Type B pancreatic cell (in vitro differentiated cells): ENCODE results near the gene MAP7. TPM values are rescaled to one million over a fixed set of nuclear protein-coding genes. Genes with fewer than 3 reads are reported as not detected.

Experiments used
- DNase-seq: peaks from one replicate; pipeline ENCODE4 v3.0.0; 2021; ENCODE audit warnings: mixed read lengths; ENCODE audit not compliant: unreplicated experiment; ENCODE audit errors: extremely low spot score
- H3K27ac Mint-ChIP-seq: 2 replicates; pipeline ENCODE4 v1.8.0; 2021; ENCODE audit warnings: mild to moderate bottlenecking, mixed read lengths
- H3K27me3 Mint-ChIP-seq: 2 replicates; pipeline ENCODE4 v1.8.0; 2021; ENCODE audit warnings: mixed read lengths
- H3K36me3 Mint-ChIP-seq: 2 replicates; pipeline ENCODE4 v1.8.0; 2021; ENCODE audit warnings: mixed read lengths
- H3K4me1 Mint-ChIP-seq: one replicate; pipeline ENCODE4 v1.8.0; 2021; ENCODE audit warnings: mixed read lengths; ENCODE audit not compliant: unreplicated experiment
- H3K4me3 Mint-ChIP-seq: 2 replicates; pipeline ENCODE4 v1.8.0; 2021; ENCODE audit warnings: mild to moderate bottlenecking, mixed read lengths
- H3K9me3 Mint-ChIP-seq: 2 replicates; pipeline ENCODE4 v1.8.0; 2021; ENCODE audit warnings: mixed read lengths
- total RNA-seq: library from RNA; stranded (reverse); gene quantifications from 2 replicates; pipeline ENCODE4 v1.2.1, GENCODE V29; 2021; ENCODE audit warnings: low replicate concordance
- TF ChIP-seq, protein P1 (sequence below): fragments of 200-600 bp; sonication (generic); conservative IDR thresholded peaks from 2 replicates; pipeline ENCODE4 v1.5.0; 2021; ENCODE audit warnings: antibody characterized with exemption, mild to moderate bottlenecking

The MAP7 gene
- total RNA-seq, 1 donor from 2014 or later, result 17.8 TPM

DNA sequence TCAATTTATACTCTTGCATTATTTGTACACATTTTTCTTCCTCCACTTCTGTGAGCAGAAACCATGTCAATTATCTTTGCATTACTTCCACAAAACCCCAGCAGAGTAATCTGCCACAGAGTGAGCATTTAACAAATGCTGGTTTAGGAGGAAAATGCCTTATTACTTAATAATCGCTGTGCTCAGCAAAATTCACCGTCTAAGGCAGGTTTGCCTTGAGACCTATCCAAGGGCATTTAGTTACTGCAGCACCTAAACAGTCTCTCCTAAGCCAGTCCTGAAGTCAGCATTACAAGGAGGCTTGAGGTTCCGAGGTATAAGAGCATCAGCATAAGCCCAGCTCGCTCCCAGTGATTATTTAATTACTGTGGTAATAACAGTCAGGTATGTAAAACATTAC, 28.3 kb downstream of the MAP7 start:
- no peaks in the 10 kb centered on the region for H3K9me3 Mint-ChIP-seq
- DNase-seq, result no peak
- no peak overlapping the region for H3K4me3 Mint-ChIP-seq
- H3K27me3 Mint-ChIP-seq, result no peaks in the 10 kb centered on the region
- no peaks in the 10 kb centered on the region for H3K36me3 Mint-ChIP-seq
- TF ChIP-seq, protein P1, sequence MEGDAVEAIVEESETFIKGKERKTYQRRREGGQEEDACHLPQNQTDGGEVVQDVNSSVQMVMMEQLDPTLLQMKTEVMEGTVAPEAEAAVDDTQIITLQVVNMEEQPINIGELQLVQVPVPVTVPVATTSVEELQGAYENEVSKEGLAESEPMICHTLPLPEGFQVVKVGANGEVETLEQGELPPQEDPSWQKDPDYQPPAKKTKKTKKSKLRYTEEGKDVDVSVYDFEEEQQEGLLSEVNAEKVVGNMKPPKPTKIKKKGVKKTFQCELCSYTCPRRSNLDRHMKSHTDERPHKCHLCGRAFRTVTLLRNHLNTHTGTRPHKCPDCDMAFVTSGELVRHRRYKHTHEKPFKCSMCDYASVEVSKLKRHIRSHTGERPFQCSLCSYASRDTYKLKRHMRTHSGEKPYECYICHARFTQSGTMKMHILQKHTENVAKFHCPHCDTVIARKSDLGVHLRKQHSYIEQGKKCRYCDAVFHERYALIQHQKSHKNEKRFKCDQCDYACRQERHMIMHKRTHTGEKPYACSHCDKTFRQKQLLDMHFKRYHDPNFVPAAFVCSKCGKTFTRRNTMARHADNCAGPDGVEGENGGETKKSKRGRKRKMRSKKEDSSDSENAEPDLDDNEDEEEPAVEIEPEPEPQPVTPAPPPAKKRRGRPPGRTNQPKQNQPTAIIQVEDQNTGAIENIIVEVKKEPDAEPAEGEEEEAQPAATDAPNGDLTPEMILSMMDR, result no peak
- peaks cover 25% of the 10 kb centered on the region for H3K4me1 Mint-ChIP-seq
- H3K27ac Mint-ChIP-seq, result no peak overlapping the region

DNA sequence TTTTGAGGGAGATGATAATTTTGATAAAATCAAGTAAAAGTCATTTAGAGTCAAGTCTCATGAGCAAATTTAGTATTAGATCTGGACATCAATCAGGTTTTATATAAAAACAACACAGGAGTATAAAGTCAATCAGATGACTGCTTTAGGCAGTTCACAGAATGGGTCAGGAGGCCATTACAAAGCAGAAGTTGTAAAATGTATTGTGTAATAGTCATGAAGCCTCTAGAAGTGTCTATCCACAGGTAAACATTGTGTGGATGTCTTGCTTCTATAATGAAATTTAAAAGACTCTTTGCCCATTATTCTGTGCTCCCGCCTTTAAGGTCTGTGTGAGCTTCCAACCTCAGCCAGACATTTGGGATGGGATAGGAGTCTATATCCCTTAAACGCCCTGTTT, 28.8 kb downstream of the MAP7 start:
- peaks cover 20% of the 10 kb centered on the region for H3K4me1 Mint-ChIP-seq

DNA sequence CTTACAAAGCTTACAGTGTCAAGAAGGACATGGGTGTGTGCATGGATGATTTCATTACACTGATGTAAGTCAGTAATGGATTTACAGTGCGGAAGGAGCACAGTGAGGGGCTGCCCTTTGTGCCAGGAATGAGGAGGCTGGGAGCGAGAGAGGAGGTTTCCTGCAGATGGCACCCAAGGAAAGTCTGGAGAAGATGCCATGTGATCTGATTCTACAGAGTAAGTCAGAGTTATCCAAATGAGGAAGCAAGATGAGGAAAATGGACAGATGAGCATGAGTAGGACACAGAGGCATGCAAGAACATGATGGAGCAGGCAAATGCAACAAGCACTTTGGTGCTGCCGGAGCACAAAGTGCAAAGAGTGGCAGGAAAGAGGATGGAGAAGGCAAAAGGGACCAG, 29.7 kb downstream of the MAP7 start:
- Mint-ChIP-seq H3K36me3 (no peaks in the 10 kb centered on the region), H3K9me3 (no peaks in the 10 kb centered on the region), H3K27me3 (no peaks in the 10 kb centered on the region), H3K27ac (peak overlapping the region; percentile 28), H3K4me1 (peaks cover 14% of the 10 kb centered on the region), H3K4me3 (no peak overlapping the region)
- TF ChIP-seq, protein P1, result no peak
- no peak for DNase-seq

More for the DNA sequence above, 28.8 kb downstream of the MAP7 start:
- H3K27me3 Mint-ChIP-seq, result no peaks in the 10 kb centered on the region
- TF ChIP-seq, protein P1, result no peak
- no peaks in the 10 kb centered on the region for H3K9me3 Mint-ChIP-seq
- no peak for DNase-seq
- H3K27ac Mint-ChIP-seq, result no peak overlapping the region
- H3K36me3 Mint-ChIP-seq, result no peaks in the 10 kb centered on the region
- H3K4me3 Mint-ChIP-seq, result no peak overlapping the region

DNA sequence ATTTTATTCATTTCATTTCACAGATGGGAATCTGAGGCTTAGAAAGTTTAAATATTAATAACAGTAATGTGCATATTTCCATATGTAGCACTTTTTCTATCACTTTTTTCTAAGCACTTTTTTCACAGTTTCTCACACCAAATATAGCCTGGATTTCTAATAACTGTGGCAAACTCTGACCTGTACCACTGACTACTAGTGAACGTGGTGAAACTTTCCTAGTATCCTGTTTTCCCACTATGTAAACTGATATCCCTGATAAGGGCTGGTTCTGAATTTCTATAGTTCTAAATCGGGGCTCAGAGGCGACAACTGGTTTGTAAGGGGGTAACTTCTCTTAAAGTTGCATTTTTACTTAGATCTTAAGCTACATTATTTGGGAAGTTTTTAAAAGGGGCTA, 32.6 kb downstream of the MAP7 start:
- no peaks in the 10 kb centered on the region for H3K36me3 Mint-ChIP-seq
- no peak overlapping the region for H3K4me3 Mint-ChIP-seq
- H3K4me1 Mint-ChIP-seq, result no peaks in the 10 kb centered on the region
- no peaks in the 10 kb centered on the region for H3K9me3 Mint-ChIP-seq
- TF ChIP-seq, protein P1, result no peak
- H3K27ac Mint-ChIP-seq, result no peak overlapping the region
- no peaks in the 10 kb centered on the region for H3K27me3 Mint-ChIP-seq
- DNase-seq, result no peak

DNA sequence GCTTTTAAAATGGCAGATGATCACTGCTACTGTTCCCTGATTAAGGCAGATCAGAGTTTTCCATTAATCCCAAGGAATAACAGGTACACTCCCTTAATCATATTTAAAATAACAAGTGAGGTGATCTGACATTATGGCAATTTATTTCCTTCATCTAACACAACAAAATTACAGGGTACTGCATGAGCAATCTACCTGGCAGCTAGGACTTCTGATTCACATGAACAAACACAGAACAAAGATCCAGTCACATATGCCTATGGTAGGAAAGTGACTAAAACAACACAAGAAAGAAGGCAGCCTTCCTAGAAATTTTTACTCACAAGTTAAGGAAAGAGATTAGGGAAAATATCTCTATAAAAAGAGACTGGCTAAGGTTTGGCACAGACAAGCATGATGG, 33.2 kb downstream of the MAP7 start:
- H3K9me3 Mint-ChIP-seq, result no peaks in the 10 kb centered on the region
- H3K27me3 Mint-ChIP-seq, result no peaks in the 10 kb centered on the region
- DNase-seq, result no peak
- TF ChIP-seq, protein P1, result no peak
- no peak overlapping the region for H3K27ac Mint-ChIP-seq
- H3K36me3 Mint-ChIP-seq, result no peaks in the 10 kb centered on the region
- H3K4me1 Mint-ChIP-seq, result no peaks in the 10 kb centered on the region
- H3K4me3 Mint-ChIP-seq, result no peak overlapping the region

DNA sequence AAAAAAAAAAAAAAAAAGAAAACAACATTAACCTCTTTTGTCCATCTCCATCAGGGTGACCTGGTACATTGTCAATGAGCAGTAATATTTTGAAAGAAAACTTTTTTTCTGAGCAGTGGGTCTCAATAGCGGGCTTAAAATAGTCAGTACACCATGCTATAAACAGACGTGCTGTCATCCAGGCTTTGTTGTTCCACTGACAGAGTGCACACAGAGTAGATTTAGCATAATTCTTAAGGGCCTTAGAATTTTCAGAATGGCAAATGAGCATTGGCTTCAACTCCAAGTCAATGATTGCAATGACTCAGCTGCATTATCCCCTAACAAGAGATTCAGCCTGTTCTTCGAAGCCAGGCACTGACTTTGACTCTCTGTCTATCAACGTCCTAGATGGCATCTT, 35.6 kb downstream of the MAP7 start:
- no peaks in the 10 kb centered on the region for H3K27me3 Mint-ChIP-seq
- H3K4me3 Mint-ChIP-seq, result no peak overlapping the region
- no peaks in the 10 kb centered on the region for H3K9me3 Mint-ChIP-seq
- no peak for DNase-seq
- peaks cover 4% of the 10 kb centered on the region for H3K4me1 Mint-ChIP-seq
- no peaks in the 10 kb centered on the region for H3K36me3 Mint-ChIP-seq
- TF ChIP-seq, protein P1, result no peak
- H3K27ac Mint-ChIP-seq, result no peak overlapping the region
